Left lung (tissue), 10 donors: ENCODE data around the gene CLTCL1. TPM values are rescaled to one million over a fixed set of nuclear protein-coding genes. Genes with fewer than 3 reads are reported as not detected.

Source experiments
- ATAC-seq: fragments of 200-7000 bp; cut with Tn5 transposase; one replicate; pipeline ENCODE4 v1.9.1; 2020; ENCODE audit warnings: moderate library complexity
- DNase-seq, 4 donors: peaks; one replicate each; pipeline ENCODE4 v3.0.0-alpha.2; 2013 to 2020
- H3K27ac ChIP-seq, 2 donors: fragments of 200-600 bp; sonication (generic) in 1 of 2; one replicate each; pipeline versions ENCODE4 v1.5.0 to v1.8.0; 2020 to 2021
- H3K27me3 ChIP-seq, 2 donors: fragments of 200-600 bp; sonication (generic) in 1 of 2; one replicate each; pipeline versions ENCODE4 v1.5.0 to v1.8.0; 2020 to 2021
- H3K36me3 ChIP-seq, 2 donors: fragments of 200-600 bp; sonication (generic) in 1 of 2; one replicate each; pipeline versions ENCODE4 v1.5.0 to v1.8.0; 2020 to 2021
- H3K4me1 ChIP-seq, 2 donors: fragments of 200-600 bp; one replicate each; pipeline ENCODE4 v1.8.0; 2021
- H3K4me3 ChIP-seq, 2 donors: fragments of 200-600 bp; sonication (generic) in 1 of 2; one replicate each; pipeline versions ENCODE4 v1.5.0 to v1.8.0; 2020 to 2021; ENCODE audit warnings: mild to moderate bottlenecking in 1 of 2
- H3K9me3 ChIP-seq, 2 donors: fragments of 200-600 bp; sonication (generic) in 1 of 2; one replicate each; pipeline versions ENCODE4 v1.5.0 to v1.8.0; 2020 to 2021
- CTCF ChIP-seq, 2 donors: fragments of 200-600 bp; sonication (generic) in 1 of 2; IDR thresholded peaks; one replicate each; pipeline versions ENCODE4 v1.5.0 to v1.8.0; 2021; ENCODE audit warnings: antibody characterized with exemption in 2 of 2
- intact Hi-C, 2 donors: fragments of 100-400 bp; cut with DNase I; formaldehyde crosslinking; loops; one replicate each; pipeline versions ENCODE4 v1.11.2 to v1.14.2; 2022
- polyA plus RNA-seq, 6 donors: library from polyadenylated mRNA; unstranded; fragments of 120-200 nt; gene quantifications; one replicate each; pipeline ENCODE4 v1.2.1, GENCODE V29; 2013; ENCODE audit not compliant: insufficient read length in 6 of 6
- total RNA-seq, 2 donors: library from RNA; stranded (reverse); fragmentation: NEBNext Ultra II Directional; extraction: Animal tissue kit (Norgen Biotek cat#: 25700); gene quantifications; one replicate each; pipeline ENCODE4 v1.2.1, GENCODE V29; 2021
- donor health status: DM: no; HTN: yes; CAD: no.
- donor health status: DM: no; HTN: no; CAD: no.

CLTCL1 gene
- total and polyA plus RNA-seq, 8 donors = 5.7 to 11.3 (median 9.0) TPM

- DNase-seq = peak in 2 of 4 donors; percentile 16 to 80
- Histone ChIP-seq H3K27ac (no peak overlapping the region), H3K36me3 (no peaks in the 10 kb centered on the region), H3K27me3 (peaks cover 43 to 74% of the 10 kb centered on the region in 2 donors), H3K4me3 (peak overlapping the region in 1 of 2 donors; percentile 29), H3K4me1 (peaks cover 3 to 16% of the 10 kb centered on the region in 2 donors), H3K9me3 (no peaks in the 10 kb centered on the region)
- ATAC-seq = no peak
- TF ChIP-seq CTCF (IDR thresholded peaks at IDR 0.05) = no peak
- intact Hi-C loops = no loop called here
Measured at GRCh38 chr22:19149047-19149883, 142.3 kb downstream of the CLTCL1 start.

GRCh38 chr22:19148417-19149046, 143.0 kb downstream of the CLTCL1 start:
- Histone ChIP-seq H3K27ac (no peak overlapping the region), H3K27me3 (peaks cover 43 to 66% of the 10 kb centered on the region in 2 donors), H3K4me3 (no peak overlapping the region), H3K9me3 (no peaks in the 10 kb centered on the region), H3K4me1 (peaks cover 7 to 21% of the 10 kb centered on the region in 2 donors), H3K36me3 (no peaks in the 10 kb centered on the region)
- ATAC-seq = no peak
- intact Hi-C loops = no loop called here
- peak in 1 of 4 donors; percentile 80 for DNase-seq
- TF ChIP-seq CTCF (IDR thresholded peaks at IDR 0.05) = no peak

GRCh38 chr22:19147195-19147780, 144.2 kb downstream of the CLTCL1 start:
- Histone ChIP-seq H3K4me3 (no peak overlapping the region), H3K4me1 (peaks cover 9 to 30% of the 10 kb centered on the region in 2 donors), H3K36me3 (peaks cover 0 to 6% of the 10 kb centered on the region in 2 donors), H3K27ac (no peak overlapping the region), H3K9me3 (no peaks in the 10 kb centered on the region), H3K27me3 (peaks cover 42 to 54% of the 10 kb centered on the region in 2 donors)
- no peak for ATAC-seq
- TF ChIP-seq CTCF (IDR thresholded peaks at IDR 0.05) = no peak
- DNase-seq = no peak
- intact Hi-C loops = no loop called here

GRCh38 chr22:19146215-19146968, 145.1 kb downstream of the CLTCL1 start:
- intact Hi-C loops = no loop called here
- Histone ChIP-seq H3K27ac (no peak overlapping the region), H3K27me3 (peaks cover 33 to 45% of the 10 kb centered on the region in 2 donors), H3K9me3 (no peaks in the 10 kb centered on the region), H3K36me3 (peaks cover 0 to 15% of the 10 kb centered on the region in 2 donors), H3K4me3 (no peak overlapping the region), H3K4me1 (peaks cover 9 to 30% of the 10 kb centered on the region in 2 donors)
- ATAC-seq (no peak), DNase-seq (no peak)
- TF ChIP-seq CTCF (IDR thresholded peaks at IDR 0.05) = no peak
